ENCODE results near the gene MEIS3.

MEIS3 gene

DNA sequence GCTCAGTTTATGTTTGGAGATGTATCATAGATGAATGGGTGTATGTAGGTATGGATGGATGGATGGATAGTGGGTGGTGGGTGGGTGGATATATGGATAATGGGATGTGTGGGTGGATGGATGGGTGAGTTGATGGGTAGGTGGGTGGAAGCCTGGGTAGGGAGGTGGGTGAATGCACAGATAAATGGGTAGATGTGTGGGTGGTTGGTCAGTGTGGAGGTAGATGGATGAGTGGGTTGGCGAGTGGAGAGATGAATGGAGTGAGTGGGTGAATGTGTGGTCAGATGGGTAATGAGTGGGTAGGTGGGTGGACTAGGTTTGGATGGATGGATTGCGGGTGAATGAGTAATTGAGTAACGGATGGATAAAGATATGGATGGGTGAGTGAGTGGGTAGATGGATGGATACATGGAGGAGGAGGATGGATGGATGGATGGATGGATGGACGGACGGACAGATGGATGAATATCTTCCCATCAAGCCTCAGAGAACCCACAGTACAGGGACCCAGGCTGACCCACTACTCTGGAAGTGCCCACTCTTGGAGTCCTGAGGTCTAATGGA lies 13.4 kb downstream of the MEIS3 start:
- no peak overlapping the region for H3K27ac ChIP-seq (ENCODE audit: low read length)
- H3K4me2 ChIP-seq (ENCODE audit: low read depth, low read length) = no peak overlapping the region
- TF ChIP-seq EZH2 (optimal IDR thresholded peaks at IDR 0.05; ENCODE audit: low read depth, low read length) = no peak
- TF ChIP-seq EZH2phosphoT487 (IDR thresholded peaks at IDR 0.05; ENCODE audit: low read length) = no peak
- TF ChIP-seq, protein P1, sequence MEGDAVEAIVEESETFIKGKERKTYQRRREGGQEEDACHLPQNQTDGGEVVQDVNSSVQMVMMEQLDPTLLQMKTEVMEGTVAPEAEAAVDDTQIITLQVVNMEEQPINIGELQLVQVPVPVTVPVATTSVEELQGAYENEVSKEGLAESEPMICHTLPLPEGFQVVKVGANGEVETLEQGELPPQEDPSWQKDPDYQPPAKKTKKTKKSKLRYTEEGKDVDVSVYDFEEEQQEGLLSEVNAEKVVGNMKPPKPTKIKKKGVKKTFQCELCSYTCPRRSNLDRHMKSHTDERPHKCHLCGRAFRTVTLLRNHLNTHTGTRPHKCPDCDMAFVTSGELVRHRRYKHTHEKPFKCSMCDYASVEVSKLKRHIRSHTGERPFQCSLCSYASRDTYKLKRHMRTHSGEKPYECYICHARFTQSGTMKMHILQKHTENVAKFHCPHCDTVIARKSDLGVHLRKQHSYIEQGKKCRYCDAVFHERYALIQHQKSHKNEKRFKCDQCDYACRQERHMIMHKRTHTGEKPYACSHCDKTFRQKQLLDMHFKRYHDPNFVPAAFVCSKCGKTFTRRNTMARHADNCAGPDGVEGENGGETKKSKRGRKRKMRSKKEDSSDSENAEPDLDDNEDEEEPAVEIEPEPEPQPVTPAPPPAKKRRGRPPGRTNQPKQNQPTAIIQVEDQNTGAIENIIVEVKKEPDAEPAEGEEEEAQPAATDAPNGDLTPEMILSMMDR (IDR thresholded peaks at IDR 0.05; ENCODE audit: low read length) = no peak
- H2AFZ ChIP-seq (ENCODE audit: low read length) = no peak overlapping the region
- no peak overlapping the region for H3K9ac ChIP-seq (ENCODE audit: low read length)
- H3K27me3 ChIP-seq (replicated peaks; ENCODE audit: insufficient read depth, low read length) = peaks cover 92% of the 10 kb centered on the region
- no peaks in the 10 kb centered on the region for H3K36me3 ChIP-seq (replicated peaks; ENCODE audit: insufficient read depth, low read length)
- H4K20me1 ChIP-seq (ENCODE audit: insufficient read depth, low read length) = no peaks in the 10 kb centered on the region
- no peak overlapping the region for H3K4me3 ChIP-seq (ENCODE audit: low read length)
- DNase-seq = no peak
- no peaks in the 10 kb centered on the region for H3K9me3 ChIP-seq (replicated peaks; ENCODE audit: insufficient read depth, low read length)
- H3K79me2 ChIP-seq (ENCODE audit: low read length) = no peaks in the 10 kb centered on the region
- no peaks in the 10 kb centered on the region for H3F3A ChIP-seq (ENCODE audit: insufficient read depth, low read length)
- no peaks in the 10 kb centered on the region for H3K4me1 ChIP-seq (ENCODE audit: low read length)
- H3K9me2 ChIP-seq (replicated peaks; ENCODE audit: insufficient read depth, low read length) = no peaks in the 10 kb centered on the region

DNA sequence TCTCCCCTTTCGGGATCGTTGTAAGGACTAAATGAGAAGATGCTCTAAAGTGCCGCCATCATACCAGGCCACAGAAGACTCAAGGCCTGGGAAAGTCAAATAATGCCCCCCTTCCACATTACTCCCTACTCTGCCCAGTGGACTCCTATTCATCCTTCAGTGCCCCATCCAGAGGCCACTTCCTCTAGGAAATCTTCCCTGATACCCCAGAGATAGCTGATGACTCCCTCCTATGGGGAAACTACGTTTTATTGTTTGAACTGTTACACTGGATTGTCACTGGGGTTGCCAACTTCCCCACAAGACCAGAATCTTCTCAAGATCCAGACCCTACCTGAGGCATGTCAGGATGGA lies 14.2 kb downstream of the MEIS3 start:
- Histone ChIP-seq H3K9ac (ENCODE audit: low read length) (no peak overlapping the region), H3F3A (ENCODE audit: insufficient read depth, low read length) (no peaks in the 10 kb centered on the region), H3K4me2 (ENCODE audit: low read depth, low read length) (no peak overlapping the region), H3K79me2 (ENCODE audit: low read length) (no peaks in the 10 kb centered on the region), H4K20me1 (ENCODE audit: insufficient read depth, low read length) (no peaks in the 10 kb centered on the region), H3K9me2 (replicated peaks; ENCODE audit: insufficient read depth, low read length) (no peaks in the 10 kb centered on the region), H2AFZ (ENCODE audit: low read length) (no peak overlapping the region), H3K9me3 (replicated peaks; ENCODE audit: insufficient read depth, low read length) (no peaks in the 10 kb centered on the region), H3K36me3 (replicated peaks; ENCODE audit: insufficient read depth, low read length) (no peaks in the 10 kb centered on the region), H3K27me3 (replicated peaks; ENCODE audit: insufficient read depth, low read length) (peaks cover 93% of the 10 kb centered on the region), H3K27ac (ENCODE audit: low read length) (no peak overlapping the region), H3K4me3 (ENCODE audit: low read length) (no peak overlapping the region), H3K4me1 (ENCODE audit: low read length) (no peaks in the 10 kb centered on the region)
- no peak for DNase-seq
- no peak for TF ChIP-seq EZH2 (optimal IDR thresholded peaks at IDR 0.05; ENCODE audit: low read depth, low read length)
- TF ChIP-seq, protein P1 (IDR thresholded peaks at IDR 0.05; ENCODE audit: low read length) = no peak
- TF ChIP-seq EZH2phosphoT487 (IDR thresholded peaks at IDR 0.05; ENCODE audit: low read length) = no peak

DNA sequence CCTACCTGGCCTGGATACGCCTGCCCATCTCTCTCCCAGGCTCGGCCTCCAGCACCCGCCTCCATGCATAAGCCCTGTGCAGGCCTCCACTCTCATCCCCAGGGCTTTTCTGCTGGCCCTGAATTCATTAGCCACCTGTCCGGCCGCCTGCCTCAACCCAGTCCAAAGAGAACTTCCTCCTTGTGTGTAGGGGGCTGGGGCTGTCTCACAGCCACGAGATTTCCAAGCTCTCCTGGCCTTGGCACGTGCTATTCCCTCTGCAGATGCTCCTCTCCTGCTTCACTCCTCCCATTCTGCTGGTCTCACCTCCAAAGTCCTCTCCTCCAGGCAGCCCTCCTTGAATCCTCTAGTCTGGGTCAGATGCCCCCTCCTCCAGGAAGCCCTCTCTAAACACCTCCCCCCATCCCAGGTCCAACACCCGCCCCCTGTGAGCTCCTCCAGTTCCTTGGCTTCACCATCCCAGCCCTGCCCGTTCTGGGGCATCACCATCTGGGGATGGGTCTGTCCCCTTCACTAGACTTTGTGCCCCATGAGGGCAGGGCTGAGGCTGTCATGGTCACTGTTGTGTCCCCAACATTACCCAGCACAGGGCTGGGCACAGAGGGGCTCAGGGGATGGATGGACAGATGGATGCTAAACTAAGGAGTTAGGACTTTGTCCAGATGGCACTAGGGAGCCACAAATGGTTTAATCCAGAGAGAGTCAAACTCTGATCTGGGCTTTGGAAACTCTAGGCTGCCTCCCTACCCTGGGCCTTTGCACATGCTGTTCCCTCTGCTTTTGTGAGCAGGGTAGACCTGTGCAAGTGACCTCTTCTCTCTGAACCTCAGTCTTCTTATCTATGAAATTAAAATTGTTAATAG lies 14.8 kb downstream of the MEIS3 start:
- H3K9me3 ChIP-seq (replicated peaks; ENCODE audit: insufficient read depth, low read length) = no peaks in the 10 kb centered on the region
- no peaks in the 10 kb centered on the region for H3K4me1 ChIP-seq (ENCODE audit: low read length)
- H3K27ac ChIP-seq (ENCODE audit: low read length) = no peak overlapping the region
- no peak for TF ChIP-seq EZH2phosphoT487 (IDR thresholded peaks at IDR 0.05; ENCODE audit: low read length)
- TF ChIP-seq, protein P1 (IDR thresholded peaks at IDR 0.05; ENCODE audit: low read length) = no peak
- TF ChIP-seq EZH2 (optimal IDR thresholded peaks at IDR 0.05; ENCODE audit: low read depth, low read length) = no peak
- H3K36me3 ChIP-seq (replicated peaks; ENCODE audit: insufficient read depth, low read length) = no peaks in the 10 kb centered on the region
- no peaks in the 10 kb centered on the region for H3F3A ChIP-seq (ENCODE audit: insufficient read depth, low read length)
- peaks cover 94% of the 10 kb centered on the region for H3K27me3 ChIP-seq (replicated peaks; ENCODE audit: insufficient read depth, low read length)
- H3K79me2 ChIP-seq (ENCODE audit: low read length) = no peaks in the 10 kb centered on the region
- H2AFZ ChIP-seq (ENCODE audit: low read length) = no peak overlapping the region
- H3K4me3 ChIP-seq (ENCODE audit: low read length) = no peak overlapping the region
- no peaks in the 10 kb centered on the region for H4K20me1 ChIP-seq (ENCODE audit: insufficient read depth, low read length)
- no peak overlapping the region for H3K4me2 ChIP-seq (ENCODE audit: low read depth, low read length)
- H3K9me2 ChIP-seq (replicated peaks; ENCODE audit: insufficient read depth, low read length) = no peaks in the 10 kb centered on the region
- DNase-seq = no peak
- H3K9ac ChIP-seq (ENCODE audit: low read length) = no peak overlapping the region
